PC-9 (cell line): ENCODE results near the gene LIPG.

Source experiments
- EZH2 ChIP-seq: fragments of 200-600 bp; sonication (generic); IDR thresholded peaks from 2 replicates; pipeline ENCODE4 v1.8.0; 2017; ENCODE audit warnings: antibody characterized with exemption, low read depth
- TF ChIP-seq, protein P1 (sequence below): fragments of 200-600 bp; sonication (generic); conservative IDR thresholded peaks from 2 replicates; pipeline ENCODE4 v1.6.1; 2017; ENCODE audit warnings: mixed run types, antibody characterized with exemption, mild to moderate bottlenecking, moderate library complexity

DNA sequence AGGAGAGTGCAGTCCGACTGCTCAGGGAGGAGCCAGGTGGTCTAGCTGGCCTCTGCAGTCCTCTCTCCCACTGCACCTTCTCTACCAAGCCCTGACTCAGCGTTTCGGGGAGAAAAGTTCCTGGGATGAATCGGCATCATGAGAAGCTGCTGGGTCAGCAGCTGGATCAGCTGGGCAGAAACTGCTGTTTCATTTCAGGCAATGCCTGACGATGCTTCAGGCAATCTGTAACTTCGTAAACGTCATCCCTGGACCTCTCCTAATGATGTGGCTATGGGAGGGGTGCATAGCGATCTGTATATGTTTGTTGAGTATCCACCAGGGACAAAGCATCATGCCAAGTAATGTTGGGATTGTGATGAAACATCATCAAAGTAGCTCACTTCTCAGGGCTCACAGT, 20.7 kb downstream of the LIPG start:
- no peak for TF ChIP-seq EZH2
- TF ChIP-seq, protein P1, sequence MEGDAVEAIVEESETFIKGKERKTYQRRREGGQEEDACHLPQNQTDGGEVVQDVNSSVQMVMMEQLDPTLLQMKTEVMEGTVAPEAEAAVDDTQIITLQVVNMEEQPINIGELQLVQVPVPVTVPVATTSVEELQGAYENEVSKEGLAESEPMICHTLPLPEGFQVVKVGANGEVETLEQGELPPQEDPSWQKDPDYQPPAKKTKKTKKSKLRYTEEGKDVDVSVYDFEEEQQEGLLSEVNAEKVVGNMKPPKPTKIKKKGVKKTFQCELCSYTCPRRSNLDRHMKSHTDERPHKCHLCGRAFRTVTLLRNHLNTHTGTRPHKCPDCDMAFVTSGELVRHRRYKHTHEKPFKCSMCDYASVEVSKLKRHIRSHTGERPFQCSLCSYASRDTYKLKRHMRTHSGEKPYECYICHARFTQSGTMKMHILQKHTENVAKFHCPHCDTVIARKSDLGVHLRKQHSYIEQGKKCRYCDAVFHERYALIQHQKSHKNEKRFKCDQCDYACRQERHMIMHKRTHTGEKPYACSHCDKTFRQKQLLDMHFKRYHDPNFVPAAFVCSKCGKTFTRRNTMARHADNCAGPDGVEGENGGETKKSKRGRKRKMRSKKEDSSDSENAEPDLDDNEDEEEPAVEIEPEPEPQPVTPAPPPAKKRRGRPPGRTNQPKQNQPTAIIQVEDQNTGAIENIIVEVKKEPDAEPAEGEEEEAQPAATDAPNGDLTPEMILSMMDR, result no peak
